Right lobe of liver (tissue), 6 donors: ENCODE results near the gene IL1R1. TPM values are rescaled to one million over a fixed set of nuclear protein-coding genes. Genes with fewer than 3 reads are reported as not detected.

Experiments
- ATAC-seq, 4 donors: fragments of 200-7000 bp; cut with Tn5 transposase; one replicate each; pipeline ENCODE4 v1.9.1; 2020; ENCODE audit warnings: mild to moderate bottlenecking in 4 of 4, moderate library complexity in 4 of 4
- DNase-seq, 3 donors: peaks; one replicate each; pipeline ENCODE4 v3.0.0-alpha.2; 2020
- H3K27ac ChIP-seq, 3 donors: fragments of 200-600 bp; one replicate each; pipeline ENCODE4 v1.8.0; 2022
- H3K27me3 ChIP-seq, 2 donors: fragments of 200-600 bp; one replicate each; pipeline ENCODE4 v1.8.0; 2022
- H3K36me3 ChIP-seq, 4 donors: fragments of 200-600 bp; sonication (generic) in 1 of 4; one replicate each; pipeline versions ENCODE4 v1.5.1 to v1.8.0; 2017 to 2022; ENCODE audit warnings: control low read depth in 1 of 4
- H3K4me1 ChIP-seq, 4 donors: fragments of 200-600 bp; sonication (generic) in 1 of 4; one replicate each; pipeline versions ENCODE4 v1.5.1 to v1.8.0; 2017 to 2022; ENCODE audit warnings: control low read depth in 1 of 4
- H3K4me3 ChIP-seq, 3 donors: fragments of 200-600 bp; one replicate each; pipeline ENCODE4 v1.8.0; 2022
- H3K9me3 ChIP-seq, 4 donors: fragments of 200-600 bp; sonication (generic) in 1 of 4; one replicate each; pipeline versions ENCODE4 v1.5.1 to v1.8.0; 2017 to 2022; ENCODE audit warnings: control low read depth in 1 of 4
- POLR2A ChIP-seq: fragments of 450-650 bp; IDR thresholded peaks from one replicate; pipeline ENCODE4 v1.6.1; 2017; ENCODE audit warnings: antibody characterized with exemption, mild to moderate bottlenecking
- WGBS: methylation state at CpG from one replicate; pipeline ENCODE4 v1.1.6; 2018; ENCODE audit warnings: low coverage, low lambda C conversion rate; ENCODE audit not compliant: insufficient coverage; ENCODE audit errors: missing lambda C conversion rate; 5-methylcytosine and 5-hydroxymethylcytosine counted together
- intact Hi-C, 2 donors: fragments of 100-400 bp; cut with DNase I; formaldehyde crosslinking; loops; one replicate each; pipeline versions ENCODE4 v1.11.2 to v1.14.1; 2022
- total RNA-seq, 6 experiments: library from RNA; depleted of rRNA in 2 of 6; stranded (reverse); fragments of >200 nt in 2 of 6; fragmentation: NEBNext Ultra II Directional in 3 of 6; extraction: Animal tissue kit (Norgen Biotek cat#: 25700) in 3 of 6; gene quantifications; one replicate each; pipeline versions ENCODE4 v1.1.0 to v1.2.4, GENCODE V29; 2016 to 2023
- TF ChIP-seq, protein P1 (sequence below), 4 donors: fragments of 200-600 bp in 3 of 4; fragments of 450-650 bp in 1 of 4; IDR thresholded peaks; one replicate each; pipeline versions ENCODE4 v1.5.1 to v1.8.0; 2016 to 2022; ENCODE audit warnings: antibody characterized with exemption in 4 of 4, mild to moderate bottlenecking in 2 of 4
- donor health status: DM: no; HTN: yes; CAD: no.
- donor health status: DM: no; HTN: no; CAD: no.
- donor health status: DM: no; HTN: no; CAD: no.
- donor health status: DM: no; HTN: yes; CAD: no.
- donor health status: DM: no; HTN: yes; CAD: no.

IL1R1 gene
- total RNA-seq, 6 experiments from 2014 or later, result 40.8 to 67.6 (median 52.2) TPM

DNA sequence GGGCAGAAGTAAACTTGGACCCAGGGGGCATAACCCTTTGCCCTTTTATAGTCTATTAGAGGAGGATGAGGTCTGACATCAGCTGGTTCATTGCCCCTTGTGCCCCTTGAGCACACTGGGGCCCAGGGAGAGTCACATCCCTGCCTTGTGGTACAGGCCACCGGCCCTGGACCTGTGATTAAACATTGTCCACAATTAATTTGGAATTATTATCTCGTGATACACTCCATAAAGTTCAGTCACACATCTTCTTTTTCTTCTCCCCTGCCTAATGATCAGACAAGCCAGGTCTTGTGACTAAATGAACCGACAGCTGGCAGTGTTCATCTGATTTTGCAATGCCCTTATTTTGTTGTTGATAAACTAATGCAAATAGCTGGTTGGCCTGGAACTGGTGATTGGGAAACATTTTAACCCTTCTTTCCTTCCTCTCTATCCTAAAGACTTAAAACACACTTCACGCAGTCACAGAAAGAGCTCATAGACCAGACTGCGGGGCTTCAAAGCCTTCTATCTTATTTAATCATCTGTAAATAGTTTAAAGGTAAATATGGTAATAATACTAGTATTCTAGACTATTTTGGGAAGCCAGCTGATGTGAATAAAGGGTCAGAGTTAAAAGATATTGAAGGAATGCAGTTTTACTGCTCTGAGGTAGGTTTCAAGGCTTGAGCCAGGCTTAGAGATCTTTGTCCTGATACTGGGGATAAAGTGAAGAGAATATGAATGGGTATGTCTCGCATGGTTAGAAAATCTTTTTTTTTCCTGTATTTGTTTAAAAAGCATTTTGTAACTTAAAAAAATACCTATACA, 13.4 kb downstream of the IL1R1 start:
- DNase-seq, result peak; percentile 65 to 90 (median 88)
- Histone ChIP-seq H3K4me1 (peaks cover 0 to 57% (median 22%) of the 10 kb centered on the region in 4 donors), H3K9me3 (no peaks in the 10 kb centered on the region), H3K4me3 (no peak overlapping the region), H3K27me3 (no peaks in the 10 kb centered on the region), H3K36me3 (peaks cover 0 to 11% (median 4%) of the 10 kb centered on the region in 4 donors), H3K27ac (peak overlapping the region; percentile 69 to 91 (median 87))
- intact Hi-C loops, result loop anchor here in 1 of 2 donors (10.0 kb wide), 1 partner anchor 131 kb away; no protein-coding TSS in a partner anchor
- ATAC-seq, result peak; percentile 86 to 94 (median 88)
- TF ChIP-seq, protein P1, sequence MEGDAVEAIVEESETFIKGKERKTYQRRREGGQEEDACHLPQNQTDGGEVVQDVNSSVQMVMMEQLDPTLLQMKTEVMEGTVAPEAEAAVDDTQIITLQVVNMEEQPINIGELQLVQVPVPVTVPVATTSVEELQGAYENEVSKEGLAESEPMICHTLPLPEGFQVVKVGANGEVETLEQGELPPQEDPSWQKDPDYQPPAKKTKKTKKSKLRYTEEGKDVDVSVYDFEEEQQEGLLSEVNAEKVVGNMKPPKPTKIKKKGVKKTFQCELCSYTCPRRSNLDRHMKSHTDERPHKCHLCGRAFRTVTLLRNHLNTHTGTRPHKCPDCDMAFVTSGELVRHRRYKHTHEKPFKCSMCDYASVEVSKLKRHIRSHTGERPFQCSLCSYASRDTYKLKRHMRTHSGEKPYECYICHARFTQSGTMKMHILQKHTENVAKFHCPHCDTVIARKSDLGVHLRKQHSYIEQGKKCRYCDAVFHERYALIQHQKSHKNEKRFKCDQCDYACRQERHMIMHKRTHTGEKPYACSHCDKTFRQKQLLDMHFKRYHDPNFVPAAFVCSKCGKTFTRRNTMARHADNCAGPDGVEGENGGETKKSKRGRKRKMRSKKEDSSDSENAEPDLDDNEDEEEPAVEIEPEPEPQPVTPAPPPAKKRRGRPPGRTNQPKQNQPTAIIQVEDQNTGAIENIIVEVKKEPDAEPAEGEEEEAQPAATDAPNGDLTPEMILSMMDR (IDR thresholded peaks at IDR 0.05), result no peak
- no peak for TF ChIP-seq POLR2A
- WGBS, result 11% methylated on average over 6 of the region's 6 CpGs

DNA sequence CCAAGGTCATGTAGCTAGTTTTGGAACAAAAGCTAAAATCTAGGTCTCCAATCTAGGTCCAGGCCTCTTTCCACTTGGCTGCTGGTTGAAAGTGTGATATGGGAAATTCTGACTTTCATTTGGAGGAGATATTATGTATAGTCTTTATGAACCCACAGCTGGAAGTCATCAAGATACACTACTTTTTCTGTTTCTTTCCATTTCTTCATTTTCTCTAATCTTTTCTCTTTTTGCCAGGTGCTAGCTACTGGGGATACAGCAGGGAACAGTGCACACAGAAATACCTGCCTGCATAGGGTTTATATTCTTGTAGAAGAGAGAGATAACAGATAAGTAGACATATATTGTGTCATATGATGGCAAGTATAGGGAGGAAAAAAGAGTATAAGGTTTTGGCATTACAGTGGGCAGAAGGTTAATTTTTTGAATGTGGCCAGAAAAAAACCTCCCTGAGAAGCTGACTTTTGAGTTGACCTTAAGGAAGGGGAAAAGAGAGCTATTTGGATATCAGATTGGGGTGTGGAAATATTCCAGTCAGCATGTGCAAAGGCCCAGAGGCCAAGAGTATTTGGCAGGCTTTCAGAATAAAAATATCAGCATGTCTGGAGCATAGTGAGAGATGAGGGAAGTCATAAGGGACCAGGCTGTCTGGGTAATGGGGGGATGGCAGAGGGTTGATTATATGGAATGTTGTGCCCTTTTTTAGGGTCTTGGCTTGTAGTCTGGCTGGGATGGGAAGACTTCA, 15.6 kb downstream of the IL1R1 start:
- intact Hi-C loops, result loop anchor here in 1 of 2 donors (10.0 kb wide), 1 partner anchor 133 kb away; no protein-coding TSS in a partner anchor
- TF ChIP-seq, protein P1 (IDR thresholded peaks at IDR 0.05), result no peak
- TF ChIP-seq POLR2A, result no peak
- Histone ChIP-seq H3K4me3 (no peak overlapping the region), H3K27me3 (no peaks in the 10 kb centered on the region), H3K36me3 (peaks cover 0 to 11% (median 4%) of the 10 kb centered on the region in 4 donors), H3K27ac (peak overlapping the region in 1 of 3 donors; percentile 91), H3K4me1 (peaks cover 0 to 57% (median 22%) of the 10 kb centered on the region in 4 donors), H3K9me3 (no peaks in the 10 kb centered on the region)
- ATAC-seq, result no peak
- DNase-seq, result no peak

GRCh38 chr2:102159295-102159694, 16.7 kb downstream of the IL1R1 start:
- Histone ChIP-seq H3K4me3 (no peak overlapping the region), H3K9me3 (no peaks in the 10 kb centered on the region), H3K27me3 (no peaks in the 10 kb centered on the region), H3K4me1 (peaks cover 0 to 49% (median 20%) of the 10 kb centered on the region in 4 donors), H3K36me3 (peaks cover 0 to 7% (median 0%) of the 10 kb centered on the region in 4 donors), H3K27ac (peak overlapping the region in 1 of 3 donors; percentile 91)
- WGBS, result 0% methylated on average over 1 of the region's 1 CpG
- no peak for ATAC-seq
- no peak for DNase-seq
- TF ChIP-seq, protein P1 (IDR thresholded peaks at IDR 0.05), result no peak
- no peak for TF ChIP-seq POLR2A
- intact Hi-C loops, result loop anchor here in 1 of 2 donors (10.0 kb wide), 1 partner anchor 134 kb away; no protein-coding TSS in a partner anchor

GRCh38 chr2:102166189-102166845, 23.8 kb downstream of the IL1R1 start:
- H3K4me1 ChIP-seq, result peaks cover 0 to 18% (median 3%) of the 10 kb centered on the region in 4 donors
- peaks cover 0 to 45% (median 19%) of the 10 kb centered on the region in 4 donors for H3K36me3 ChIP-seq
- no peak for DNase-seq
- H3K9me3 ChIP-seq, result no peaks in the 10 kb centered on the region
- TF ChIP-seq, protein P1 (IDR thresholded peaks at IDR 0.05), result peak; percentile 54 to 71 (median 69)
- no peak for TF ChIP-seq POLR2A
- peak; percentile 87 to 98 (median 94) for ATAC-seq
- H3K4me3 ChIP-seq, result no peak overlapping the region
- WGBS, result 19% methylated on average over 4 of the region's 4 CpGs
- intact Hi-C loops, result no loop called here
- peak overlapping the region in 2 of 3 donors; percentile 9 to 52 for H3K27ac ChIP-seq
- no peaks in the 10 kb centered on the region for H3K27me3 ChIP-seq
